ENCODE measurements around the gene S100A11. TPM values are rescaled to one million over a fixed set of nuclear protein-coding genes. Genes with fewer than 3 reads are reported as not detected.

The S100A11 gene
- total RNA-seq, 3 donors from 2014 or later (not counting 1 experiment from before 2014, with no cell fraction given) = 70.5 to 114 (median 88.9) TPM

DNA sequence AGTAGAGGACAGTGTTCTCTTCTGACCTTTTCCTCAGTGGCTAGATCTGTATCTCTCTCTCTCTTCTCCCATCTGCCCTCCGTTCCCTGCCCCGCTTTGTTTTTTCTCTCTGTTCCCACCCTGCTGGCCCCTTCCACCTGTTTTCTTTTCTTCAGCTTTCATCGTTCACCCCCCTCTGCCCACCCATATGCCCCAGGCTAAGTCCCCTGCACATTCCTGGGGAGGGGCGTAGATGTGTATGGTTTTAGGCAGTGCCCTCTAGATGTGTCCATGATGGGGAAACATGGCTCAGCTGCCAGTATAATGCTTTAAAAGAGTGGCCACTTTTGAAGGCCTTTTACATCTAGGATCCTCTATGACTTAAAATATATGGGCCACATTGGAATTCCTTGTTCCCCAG lies 13.6 kb downstream of the S100A11 start:
- 90% methylated on average over 3 of the region's 4 CpGs for WGBS (ENCODE audit: insufficient coverage)

GRCh38 chr1:152022474-152022873 lies 14.3 kb downstream of the S100A11 start:
- H3K36me3 Mint-ChIP-seq = no peaks in the 10 kb centered on the region
- Histone ChIP-seq H3K9me3 (ENCODE audit: control insufficient read depth, insufficient read depth, low read length) (no peaks in the 10 kb centered on the region), H3K4me1 (ENCODE audit: control insufficient read depth, insufficient read depth, low read length) (no peaks in the 10 kb centered on the region), H3K27me3 (ENCODE audit: control insufficient read depth, insufficient read depth, low read length) (no peaks in the 10 kb centered on the region), H3K36me3 (ENCODE audit: control insufficient read depth, insufficient read depth, low read length) (no peaks in the 10 kb centered on the region), H3K27ac (ENCODE audit: low read length) (no peak overlapping the region), H3K4me3 (ENCODE audit: low read length) (no peak overlapping the region)
- peaks cover 0 to 5% of the 10 kb centered on the region in 2 donors for H3K27me3 Mint-ChIP-seq (ENCODE audit: low read depth in 2 of 2)
- H3K27ac Mint-ChIP-seq = no peak overlapping the region
- WGBS (ENCODE audit: insufficient coverage) = 79% methylated on average over 3 of the region's 3 CpGs
- no peak overlapping the region for H3K4me3 Mint-ChIP-seq
- H3K9me3 Mint-ChIP-seq = no peaks in the 10 kb centered on the region
- ATAC-seq = no peak
- intact Hi-C loops (cut with micrococcal nuclease) = no loop called here
- H3K4me1 Mint-ChIP-seq = no peaks in the 10 kb centered on the region
- TF ChIP-seq, protein P1, sequence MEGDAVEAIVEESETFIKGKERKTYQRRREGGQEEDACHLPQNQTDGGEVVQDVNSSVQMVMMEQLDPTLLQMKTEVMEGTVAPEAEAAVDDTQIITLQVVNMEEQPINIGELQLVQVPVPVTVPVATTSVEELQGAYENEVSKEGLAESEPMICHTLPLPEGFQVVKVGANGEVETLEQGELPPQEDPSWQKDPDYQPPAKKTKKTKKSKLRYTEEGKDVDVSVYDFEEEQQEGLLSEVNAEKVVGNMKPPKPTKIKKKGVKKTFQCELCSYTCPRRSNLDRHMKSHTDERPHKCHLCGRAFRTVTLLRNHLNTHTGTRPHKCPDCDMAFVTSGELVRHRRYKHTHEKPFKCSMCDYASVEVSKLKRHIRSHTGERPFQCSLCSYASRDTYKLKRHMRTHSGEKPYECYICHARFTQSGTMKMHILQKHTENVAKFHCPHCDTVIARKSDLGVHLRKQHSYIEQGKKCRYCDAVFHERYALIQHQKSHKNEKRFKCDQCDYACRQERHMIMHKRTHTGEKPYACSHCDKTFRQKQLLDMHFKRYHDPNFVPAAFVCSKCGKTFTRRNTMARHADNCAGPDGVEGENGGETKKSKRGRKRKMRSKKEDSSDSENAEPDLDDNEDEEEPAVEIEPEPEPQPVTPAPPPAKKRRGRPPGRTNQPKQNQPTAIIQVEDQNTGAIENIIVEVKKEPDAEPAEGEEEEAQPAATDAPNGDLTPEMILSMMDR (IDR thresholded peaks at IDR 0.05) = no peak
- DNase-seq = no peak

More for the DNA sequence above, 13.6 kb downstream of the S100A11 start:
- H3K9me3 ChIP-seq (ENCODE audit: control insufficient read depth, insufficient read depth, low read length) = no peaks in the 10 kb centered on the region
- Mint-ChIP-seq H3K4me1 (no peaks in the 10 kb centered on the region), H3K4me3 (no peak overlapping the region), H3K27me3 (ENCODE audit: low read depth in 2 of 2) (peaks cover 0 to 5% of the 10 kb centered on the region in 2 donors), H3K9me3 (no peaks in the 10 kb centered on the region), H3K27ac (no peak overlapping the region), H3K36me3 (no peaks in the 10 kb centered on the region)
- no peak for ATAC-seq
- intact Hi-C loops (cut with micrococcal nuclease) = no loop called here
- TF ChIP-seq, protein P1 (IDR thresholded peaks at IDR 0.05) = no peak
- no peak overlapping the region for H3K27ac ChIP-seq (ENCODE audit: low read length)
- H3K4me1 ChIP-seq (ENCODE audit: control insufficient read depth, insufficient read depth, low read length) = no peaks in the 10 kb centered on the region
- no peak for DNase-seq
- no peaks in the 10 kb centered on the region for H3K36me3 ChIP-seq (ENCODE audit: control insufficient read depth, insufficient read depth, low read length)
- no peaks in the 10 kb centered on the region for H3K27me3 ChIP-seq (ENCODE audit: control insufficient read depth, insufficient read depth, low read length)
- no peak overlapping the region for H3K4me3 ChIP-seq (ENCODE audit: low read length)

- no peak overlapping the region for H3K4me3 Mint-ChIP-seq
- Histone ChIP-seq H3K27ac (ENCODE audit: low read length) (no peak overlapping the region), H3K4me1 (ENCODE audit: control insufficient read depth, insufficient read depth, low read length) (no peaks in the 10 kb centered on the region), H3K27me3 (ENCODE audit: control insufficient read depth, insufficient read depth, low read length) (no peaks in the 10 kb centered on the region), H3K36me3 (ENCODE audit: control insufficient read depth, insufficient read depth, low read length) (no peaks in the 10 kb centered on the region), H3K4me3 (ENCODE audit: low read length) (no peak overlapping the region), H3K9me3 (ENCODE audit: control insufficient read depth, insufficient read depth, low read length) (no peaks in the 10 kb centered on the region)
- TF ChIP-seq, protein P1 (IDR thresholded peaks at IDR 0.05) = no peak
- 93% methylated on average over 7 of the region's 7 CpGs for WGBS (ENCODE audit: insufficient coverage)
- H3K36me3 Mint-ChIP-seq = no peaks in the 10 kb centered on the region
- H3K27me3 Mint-ChIP-seq (ENCODE audit: low read depth in 2 of 2) = peaks cover 0 to 6% of the 10 kb centered on the region in 2 donors
- no peak overlapping the region for H3K27ac Mint-ChIP-seq
- DNase-seq (no peak), ATAC-seq (no peak)
- no peaks in the 10 kb centered on the region for H3K4me1 Mint-ChIP-seq
- intact Hi-C loops (cut with micrococcal nuclease) = no loop called here
- no peaks in the 10 kb centered on the region for H3K9me3 Mint-ChIP-seq
Measured at GRCh38 chr1:152021569-152021968, 15.2 kb downstream of the S100A11 start.

DNA sequence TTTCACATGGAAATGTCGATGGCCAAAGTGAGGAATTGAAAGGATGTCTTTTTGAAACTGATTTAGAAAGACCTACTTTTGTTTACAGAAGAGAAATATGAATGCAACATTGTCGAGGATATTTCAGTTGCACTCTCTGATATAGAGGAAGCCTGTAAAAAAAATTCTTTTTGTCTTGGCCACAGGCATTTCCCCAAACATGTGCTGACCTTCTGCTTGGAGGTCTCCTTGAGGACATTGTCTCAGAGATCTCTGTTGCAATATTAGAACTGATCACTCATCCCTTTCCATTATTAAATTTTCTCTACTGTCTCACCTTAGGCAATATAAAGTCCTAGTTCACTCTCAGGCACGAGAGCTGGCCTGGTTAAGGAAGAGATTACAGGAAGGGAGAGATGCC lies 16.0 kb downstream of the S100A11 start:
- ATAC-seq = no peak
- Mint-ChIP-seq H3K27me3 (ENCODE audit: low read depth in 2 of 2) (peaks cover 0 to 6% of the 10 kb centered on the region in 2 donors), H3K27ac (no peak overlapping the region), H3K4me1 (no peaks in the 10 kb centered on the region), H3K36me3 (no peaks in the 10 kb centered on the region), H3K4me3 (no peak overlapping the region), H3K9me3 (no peaks in the 10 kb centered on the region)
- intact Hi-C loops (cut with micrococcal nuclease) = no loop called here
- Histone ChIP-seq H3K27me3 (ENCODE audit: control insufficient read depth, insufficient read depth, low read length) (no peaks in the 10 kb centered on the region), H3K9me3 (ENCODE audit: control insufficient read depth, insufficient read depth, low read length) (no peaks in the 10 kb centered on the region), H3K4me3 (ENCODE audit: low read length) (no peak overlapping the region), H3K36me3 (ENCODE audit: control insufficient read depth, insufficient read depth, low read length) (no peaks in the 10 kb centered on the region), H3K4me1 (ENCODE audit: control insufficient read depth, insufficient read depth, low read length) (no peaks in the 10 kb centered on the region), H3K27ac (ENCODE audit: low read length) (no peak overlapping the region)
- DNase-seq = no peak
- TF ChIP-seq, protein P1 (IDR thresholded peaks at IDR 0.05) = no peak
- 65% methylated on average over 3 of the region's 3 CpGs for WGBS (ENCODE audit: insufficient coverage)
